ENCODE data around the gene CD68. TPM values are rescaled to one million over a fixed set of nuclear protein-coding genes. Genes with fewer than 3 reads are reported as not detected.

Gene CD68
- total and polyA plus RNA-seq, 12 donors = 19.4 to 207 (median 145) TPM

GRCh38 chr17:7560172-7561027 is 19.0 kb upstream of the CD68 start:
- peak overlapping the region in 4 of 5 donors; percentile 75 to 97 (median 94) for H3K27ac ChIP-seq
- TF ChIP-seq POLR2A (IDR thresholded peaks at IDR 0.05) (no peak), CTCF (IDR thresholded peaks at IDR 0.05) (peak; percentile 33 to 74 (median 53))

GRCh38 chr17:7561028-7561575 is 18.3 kb upstream of the CD68 start:
- intact Hi-C loops (cut with DNase I) = loop anchor here (2.0 to 10.0 kb wide), 4 partner anchors 44 to 206 kb away; partner anchors contain the start of genes FGF11 (in 1 of the 2), KCTD11 (in 1 of the 2), TMEM102 (in 1 of the 2) and TMEM95 (in 1 of the 2)
- peak overlapping the region; percentile 28 to 74 (median 57) for H3K4me3 ChIP-seq
- H3K27ac ChIP-seq = peak overlapping the region; percentile 75 to 97 (median 92)
- DNase-seq = peak; percentile 90 to 97 (median 95)
- H3K27me3 ChIP-seq = no peaks in the 10 kb centered on the region
- 0 to 5% (median 1%) methylated on average over 22 to 32 of the region's 32 CpGs for WGBS, 4 donors
- peaks cover 0 to 23% of the 10 kb centered on the region in 2 donors for H3K36me3 ChIP-seq (replicated peaks in 1 of 2)
- TF ChIP-seq CTCF (IDR thresholded peaks at IDR 0.05) (peak; percentile 70 to 96 (median 92)), POLR2A (IDR thresholded peaks at IDR 0.05) (no peak)
- no peaks in the 10 kb centered on the region for H3K9me3 ChIP-seq (replicated peaks in 1 of 3)
- H3K4me1 ChIP-seq (replicated peaks in 1 of 2) = peaks cover 35 to 58% of the 10 kb centered on the region in 2 donors

More at GRCh38 chr17:7560172-7561027, 19.0 kb upstream of the CD68 start:
- Histone ChIP-seq H3K4me1 (replicated peaks in 1 of 2) (peaks cover 35 to 58% of the 10 kb centered on the region in 2 donors), H3K4me3 (peak overlapping the region in 1 of 4 donors; percentile 69), H3K9me3 (replicated peaks in 1 of 3) (no peaks in the 10 kb centered on the region), H3K36me3 (replicated peaks in 1 of 2) (peaks cover 0 to 16% of the 10 kb centered on the region in 2 donors), H3K27me3 (no peaks in the 10 kb centered on the region)
- 31 to 40% (median 33%) methylated on average over 20 to 22 of the region's 22 CpGs for WGBS, 4 donors
- peak; percentile 56 to 82 (median 68) for DNase-seq
- intact Hi-C loops (cut with DNase I) = loop anchor here (2.0 to 10.0 kb wide), 4 partner anchors 43 to 206 kb away; partner anchors contain the start of genes FGF11 (in 1 of the 2), KCTD11 (in 1 of the 2), TMEM102 (in 1 of the 2) and TMEM95 (in 1 of the 2)

DNA sequence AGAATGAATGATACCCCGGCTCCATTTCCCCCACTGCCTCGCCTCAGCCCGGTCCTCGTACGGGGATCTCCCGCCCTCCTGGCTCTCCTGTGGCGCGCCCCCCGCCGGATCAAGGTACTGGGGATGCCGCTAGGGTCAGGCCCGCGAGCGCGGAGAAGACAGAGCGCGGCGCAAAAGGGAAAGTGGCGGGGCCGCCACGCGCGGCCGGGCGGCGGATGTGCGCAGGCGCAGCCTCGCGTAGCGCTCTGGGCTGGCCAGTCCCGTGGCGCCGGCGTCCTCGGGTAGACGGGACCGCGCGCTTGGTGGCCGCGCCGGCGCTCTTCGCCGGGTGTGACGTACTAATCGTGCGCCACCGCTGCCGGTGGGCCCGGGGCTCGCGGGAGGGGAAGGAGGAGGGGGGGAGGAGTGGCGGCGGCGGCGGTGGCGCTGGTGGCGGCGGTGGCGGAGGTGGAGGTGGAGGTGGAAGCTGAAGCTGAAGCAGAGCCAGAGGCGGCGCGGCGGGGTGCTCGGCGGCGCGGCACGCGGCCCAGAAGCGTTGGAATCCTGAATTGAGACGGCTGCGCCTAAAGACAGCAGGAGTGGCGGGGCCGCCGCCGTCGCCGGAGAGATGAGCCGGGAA is 17.7 kb upstream of the CD68 start, which contains the start of gene SENP3:
TSS of gene SENP3 (plus strand) at position 331 of the 619 bp plus-strand sequence. CDS start 1,158 bp downstream, outside the sequence.
- Histone ChIP-seq H3K4me1 (replicated peaks in 1 of 2) (peaks cover 35 to 58% of the 10 kb centered on the region in 2 donors), H3K27ac (peak within 1 kb of the TSS; percentile 75 to 97 (median 92)), H3K4me3 (peak within 1 kb of the TSS; percentile 28 to 74 (median 57)), H3K27me3 (no peaks in the 10 kb centered on the region), H3K9me3 (replicated peaks in 1 of 3) (no peaks in the 10 kb centered on the region), H3K36me3 (replicated peaks in 1 of 2) (peaks cover 0 to 29% of the 10 kb centered on the region in 2 donors)
- peak; percentile 87 to 94 (median 91) for DNase-seq
- intact Hi-C loops (cut with DNase I) = loop anchor here (2.0 to 10.0 kb wide), 4 partner anchors 44 to 207 kb away; partner anchors contain the start of genes FGF11 (in 1 of the 2), KCTD11 (in 1 of the 2), TMEM102 (in 1 of the 2) and TMEM95 (in 1 of the 2)
- WGBS, 4 donors = 0 to 2% (median 1%) methylated on average over 11 to 80 of the region's 82 CpGs
- peak in 1 of 2 donors; percentile 70 for TF ChIP-seq POLR2A (IDR thresholded peaks at IDR 0.05)
- TF ChIP-seq CTCF (IDR thresholded peaks at IDR 0.05) = peak in 1 of 6 experiments; percentile 21
